Lung (tissue), 12 donors: ENCODE results near the gene NPAS3. TPM values are rescaled to one million over a fixed set of nuclear protein-coding genes. Genes with fewer than 3 reads are reported as not detected.

Experiments used
- ATAC-seq: fragments of 200-7000 bp; cut with Tn5 transposase; one replicate; pipeline ENCODE4 v1.9.1; 2020; ENCODE audit warnings: moderate number of reproducible peaks; ENCODE audit not compliant: insufficient read depth, low FRiP score
- DNase-seq, 3 donors: peaks; one replicate each; pipeline ENCODE4 v3.0.0-alpha.2; 2013 to 2017
- H3K27ac ChIP-seq, 2 donors: one replicate each; pipeline ENCODE4 v1.5.1; 2013; ENCODE audit warnings: mild to moderate bottlenecking in 2 of 2, moderate library complexity in 2 of 2, control low read depth in 1 of 2, inconsistent platforms in 1 of 2, low read depth in 1 of 2, low read length in 1 of 2
- H3K27me3 ChIP-seq, 3 donors: one replicate each; pipeline ENCODE4 v1.5.1; 2013; ENCODE audit warnings: low read length in 2 of 3; ENCODE audit not compliant: control insufficient read depth in 3 of 3, insufficient read depth in 3 of 3
- H3K36me3 ChIP-seq, 4 donors: one replicate each; pipeline ENCODE4 v1.5.1; 2013; ENCODE audit warnings: low read length in 4 of 4, mild to moderate bottlenecking in 1 of 4, moderate library complexity in 1 of 4; ENCODE audit not compliant: control insufficient read depth in 4 of 4, insufficient read depth in 4 of 4
- H3K4me1 ChIP-seq, 5 donors: one replicate each; pipeline ENCODE4 v1.5.1; 2013; ENCODE audit warnings: low read length in 5 of 5, mild to moderate bottlenecking in 2 of 5, moderate library complexity in 1 of 5; ENCODE audit not compliant: control insufficient read depth in 5 of 5, insufficient read depth in 5 of 5
- H3K4me3 ChIP-seq: one replicate; pipeline ENCODE4 v1.5.1; 2013; ENCODE audit warnings: mild to moderate bottlenecking, control low read depth, moderate library complexity
- H3K9ac ChIP-seq, 2 donors: one replicate each; pipeline ENCODE4 v1.5.1; 2013; ENCODE audit warnings: low read length in 2 of 2, control low read depth in 1 of 2; ENCODE audit not compliant: insufficient read depth in 1 of 2
- H3K9me3 ChIP-seq, 4 donors: one replicate each; pipeline ENCODE4 v1.5.1; 2013; ENCODE audit warnings: low read length in 3 of 4, mild to moderate bottlenecking in 1 of 4, moderate library complexity in 1 of 4; ENCODE audit not compliant: control insufficient read depth in 4 of 4, insufficient read depth in 3 of 4
- CTCF ChIP-seq: IDR thresholded peaks from 2 replicates; pipeline ENCODE4 v1.5.1; 2012; ENCODE audit warnings: mild to moderate bottlenecking; ENCODE audit errors: control extremely low read depth, extremely low read depth
- WGBS, 2 donors: extraction: QIAGEN DNeasy Blood & Tissue Kit; methylation state at CpG; one replicate each; pipeline ENCODE4 v1.1.7; 2013; 5-methylcytosine and 5-hydroxymethylcytosine counted together
- polyA plus RNA-seq, 2 donors: library from polyadenylated mRNA; stranded (reverse); fragments of 200-250 nt; gene quantifications; one replicate each; pipeline ENCODE4 v1.2.1, GENCODE V29; 2013
- total RNA-seq, 2 donors: library from RNA; depleted of rRNA in 1 of 2; stranded (reverse); fragments of >200 nt in 1 of 2; gene quantifications; one replicate each; pipeline ENCODE4 v1.2.1, GENCODE V29; 2014 to 2021
- donor health status: control.
- donor health status: control.
- donor health status: Bipolar disorder and iron deficiency.
- donor health status: healthy.
- donor health status: DM: yes; HTN: yes; CAD: no.

Gene NPAS3
- total and polyA plus RNA-seq, 4 donors = 0.13 to 0.48 (median 0.33) TPM

GRCh38 chr14:33297565-33297964 lies 358.9 kb downstream of the NPAS3 start:
- 60 to 72% methylated on average over 4 of the region's 4 CpGs for WGBS, 2 donors
- Histone ChIP-seq H3K27ac (no peak overlapping the region), H3K9ac (no peak overlapping the region)

GRCh38 chr14:33307691-33308251 lies 369.1 kb downstream of the NPAS3 start:
- no peaks in the 10 kb centered on the region for H3K36me3 ChIP-seq
- H3K27me3 ChIP-seq = peaks cover 0 to 4% (median 0%) of the 10 kb centered on the region in 3 donors
- WGBS, 2 donors = 55 to 73% methylated on average over 11 of the region's 11 CpGs
- peaks cover 0 to 33% (median 8%) of the 10 kb centered on the region in 5 donors for H3K4me1 ChIP-seq
- no peaks in the 10 kb centered on the region for H3K9me3 ChIP-seq
- H3K27ac ChIP-seq = no peak overlapping the region
- no peak overlapping the region for H3K4me3 ChIP-seq
- TF ChIP-seq CTCF = no peak
- DNase-seq (peak; percentile 14 to 48 (median 46)), ATAC-seq (no peak)
- peak overlapping the region in 1 of 2 donors; percentile 20 for H3K9ac ChIP-seq

More at GRCh38 chr14:33297565-33297964, 358.9 kb downstream of the NPAS3 start:
- no peak for TF ChIP-seq CTCF
- no peaks in the 10 kb centered on the region for H3K27me3 ChIP-seq
- no peaks in the 10 kb centered on the region for H3K4me1 ChIP-seq
- ATAC-seq = no peak
- no peak overlapping the region for H3K4me3 ChIP-seq
- no peak for DNase-seq
- no peaks in the 10 kb centered on the region for H3K9me3 ChIP-seq
- no peaks in the 10 kb centered on the region for H3K36me3 ChIP-seq

- ATAC-seq = no peak
Measured at GRCh38 chr14:33309106-33309505, 370.4 kb downstream of the NPAS3 start.

More at GRCh38 chr14:33309106-33309505, 370.4 kb downstream of the NPAS3 start:
- H3K36me3 ChIP-seq = no peaks in the 10 kb centered on the region
- no peak overlapping the region for H3K9ac ChIP-seq
- no peaks in the 10 kb centered on the region for H3K9me3 ChIP-seq
- peaks cover 0 to 33% (median 8%) of the 10 kb centered on the region in 5 donors for H3K4me1 ChIP-seq
- peaks cover 0 to 4% (median 0%) of the 10 kb centered on the region in 3 donors for H3K27me3 ChIP-seq
- no peak overlapping the region for H3K4me3 ChIP-seq
- peak in 1 of 3 donors; percentile 10 for DNase-seq
- H3K27ac ChIP-seq = no peak overlapping the region
- 78 to 82% methylated on average over 4 of the region's 4 CpGs for WGBS, 2 donors
- TF ChIP-seq CTCF = no peak
